PFSK-1 (cell line): ENCODE data around the gene DCAF11.

Experiments
- FOXP2 ChIP-seq: optimal IDR thresholded peaks from 2 replicates; pipeline ENCODE3; 2011; ENCODE audit warnings: borderline replicate concordance, control low read depth, inconsistent platforms; ENCODE audit not compliant: insufficient read depth; ENCODE audit errors: extremely low read length, extremely low read depth
- POLR2AphosphoS5 ChIP-seq: IDR thresholded peaks from 2 replicates; pipeline ENCODE4 v1.6.1; 2012; ENCODE audit warnings: low read depth, mild to moderate bottlenecking, control low read depth, low read length, moderate library complexity
- REST ChIP-seq, 2 experiments: IDR thresholded peaks; 2 replicates each; pipeline versions ENCODE4 v1.6.1 to v1.8.0; 2011 to 2012; ENCODE audit warnings: low read depth in 2 of 2, low read length in 2 of 2, control low read depth in 1 of 2, inconsistent platforms in 1 of 2, mild to moderate bottlenecking in 1 of 2, moderate library complexity in 1 of 2; ENCODE audit not compliant: insufficient read depth in 1 of 2
- SIN3A ChIP-seq: IDR thresholded peaks from 2 replicates; pipeline ENCODE4 v1.6.1; 2012; ENCODE audit warnings: mild to moderate bottlenecking, low read length, moderate library complexity, borderline replicate concordance; ENCODE audit not compliant: insufficient read depth
- TAF1 ChIP-seq: IDR thresholded peaks from 2 replicates; pipeline ENCODE4 v1.6.1; 2012; ENCODE audit warnings: low read length, control low read depth, borderline replicate concordance; ENCODE audit not compliant: insufficient read depth

DCAF11 gene

GRCh38 chr14:24151404-24152080, 37.0 kb downstream of the DCAF11 start:
- TF ChIP-seq SIN3A (no peak), FOXP2 (no peak), TAF1 (no peak), POLR2AphosphoS5 (no peak), REST (IDR thresholded peaks at IDR 0.05; ENCODE audit: insufficient read depth in 1 of 2, low read depth in 2 of 2, low read length in 2 of 2) (no peak)

- TF ChIP-seq POLR2AphosphoS5 (no peak), TAF1 (no peak), FOXP2 (no peak), SIN3A (no peak), REST (IDR thresholded peaks at IDR 0.05; ENCODE audit: insufficient read depth in 1 of 2, low read depth in 2 of 2, low read length in 2 of 2) (no peak)
Observed at GRCh38 chr14:24155100-24155499, 40.5 kb downstream of the DCAF11 start.

GRCh38 chr14:24156840-24157239, 42.3 kb downstream of the DCAF11 start:
- TF ChIP-seq POLR2AphosphoS5 (no peak), REST (IDR thresholded peaks at IDR 0.05; ENCODE audit: insufficient read depth in 1 of 2, low read depth in 2 of 2, low read length in 2 of 2) (no peak), SIN3A (no peak), FOXP2 (no peak), TAF1 (no peak)

GRCh38 chr14:24157331-24157730, 42.8 kb downstream of the DCAF11 start:
- TF ChIP-seq POLR2AphosphoS5 (no peak), TAF1 (no peak)

- TF ChIP-seq SIN3A (no peak), TAF1 (no peak), POLR2AphosphoS5 (no peak)
Observed at GRCh38 chr14:24159777-24160498, 45.4 kb downstream of the DCAF11 start.

GRCh38 chr14:24160499-24160849, 45.9 kb downstream of the DCAF11 start:
- no peak for TF ChIP-seq REST (IDR thresholded peaks at IDR 0.05; ENCODE audit: insufficient read depth in 1 of 2, low read depth in 2 of 2, low read length in 2 of 2)
- TF ChIP-seq TAF1: no peak
- TF ChIP-seq SIN3A: no peak
- no peak for TF ChIP-seq POLR2AphosphoS5
- no peak for TF ChIP-seq FOXP2
